K562 (cell line): ENCODE results near the gene REEP2.

Experiments used
- FOXA3 ChIP-seq, 2 experiments: fragments of 450-650 bp in 1 of 2; sonication (generic) in 1 of 2; formaldehyde crosslinking; IDR thresholded peaks in 1 of 2; conservative IDR thresholded peaks in 1 of 2; 2 replicates each; pipeline versions ENCODE4 v1.4.0 to v1.8.0; 2020 to 2022; ENCODE audit warnings: mild to moderate bottlenecking in 2 of 2, missing genetic modification reagents in 1 of 2
- HNRNPUL1 ChIP-seq: fragments of 200-400 bp; formaldehyde crosslinking; IDR thresholded peaks from 2 replicates; pipeline ENCODE4 v1.6.1; 2017; ENCODE audit warnings: low read length
- MYBL2 ChIP-seq, 2 experiments: fragments of 450-650 bp in 1 of 2; sonication (generic) in 1 of 2; formaldehyde crosslinking in 1 of 2; IDR thresholded peaks; 2 replicates each; pipeline versions ENCODE4 v1.6.1 to v1.8.1; 2017 to 2022; ENCODE audit warnings: borderline replicate concordance in 1 of 2, inconsistent platforms in 1 of 2, low read depth in 1 of 2, mild to moderate bottlenecking in 1 of 2, missing genetic modification reagents in 1 of 2, moderate library complexity in 1 of 2
- MYC ChIP-seq, 2 experiments: fragments of 250-450 bp in 1 of 2; sonication (Bioruptor Pico) in 1 of 2; IDR thresholded peaks; 2 replicates each; pipeline versions ENCODE4 v1.5.1 to v1.6.1; 2012 to 2021; ENCODE audit warnings: low read depth in 2 of 2, borderline replicate concordance in 1 of 2, improper control_type of control experiment in 1 of 2, low read length in 1 of 2, mild to moderate bottlenecking in 1 of 2, moderate library complexity in 1 of 2
- NFE2L1 ChIP-seq: fragments of 450-650 bp; IDR thresholded peaks from 2 replicates; pipeline ENCODE4 v1.6.1; 2016; ENCODE audit warnings: missing genetic modification characterization, low read depth, mild to moderate bottlenecking, missing compliant biosample characterization, moderate library complexity, borderline replicate concordance
- POLR2A ChIP-seq: fragments of 450-650 bp; conservative IDR thresholded peaks from 2 replicates; pipeline ENCODE4 v1.6.1; 2016
- SAFB2 ChIP-seq: fragments of 200-400 bp; formaldehyde crosslinking; IDR thresholded peaks from 2 replicates; pipeline ENCODE4 v1.6.1; 2018; ENCODE audit warnings: borderline replicate concordance, low read length, low read depth, moderate library complexity; ENCODE audit not compliant: severe bottlenecking
- SOX6 ChIP-seq: fragments of 450-650 bp; IDR thresholded peaks from 2 replicates; pipeline ENCODE4 v1.6.1; 2014; ENCODE audit warnings: mild to moderate bottlenecking
- TF ChIP-seq, protein P1 (sequence below), 2 experiments: fragments of 450-650 bp; formaldehyde crosslinking in 1 of 2; IDR thresholded peaks; 2 replicates each; pipeline versions ENCODE4 v1.4.0 to v1.6.1; 2014 to 2020; ENCODE audit warnings: mild to moderate bottlenecking in 2 of 2, borderline replicate concordance in 1 of 2, low read depth in 1 of 2
- TF ChIP-seq, protein P2 (sequence below): sonication (generic); formaldehyde crosslinking; IDR thresholded peaks from 2 replicates; pipeline ENCODE4 v1.8.0; 2023; ENCODE audit warnings: missing genetic modification reagents, mild to moderate bottlenecking, borderline replicate concordance
- TF ChIP-seq, protein P3 (sequence below): fragments of 250-450 bp; sonication (Bioruptor Pico); IDR thresholded peaks from 2 replicates; pipeline ENCODE4 v1.5.0; 2020; ENCODE audit warnings: mild to moderate bottlenecking

DNA sequence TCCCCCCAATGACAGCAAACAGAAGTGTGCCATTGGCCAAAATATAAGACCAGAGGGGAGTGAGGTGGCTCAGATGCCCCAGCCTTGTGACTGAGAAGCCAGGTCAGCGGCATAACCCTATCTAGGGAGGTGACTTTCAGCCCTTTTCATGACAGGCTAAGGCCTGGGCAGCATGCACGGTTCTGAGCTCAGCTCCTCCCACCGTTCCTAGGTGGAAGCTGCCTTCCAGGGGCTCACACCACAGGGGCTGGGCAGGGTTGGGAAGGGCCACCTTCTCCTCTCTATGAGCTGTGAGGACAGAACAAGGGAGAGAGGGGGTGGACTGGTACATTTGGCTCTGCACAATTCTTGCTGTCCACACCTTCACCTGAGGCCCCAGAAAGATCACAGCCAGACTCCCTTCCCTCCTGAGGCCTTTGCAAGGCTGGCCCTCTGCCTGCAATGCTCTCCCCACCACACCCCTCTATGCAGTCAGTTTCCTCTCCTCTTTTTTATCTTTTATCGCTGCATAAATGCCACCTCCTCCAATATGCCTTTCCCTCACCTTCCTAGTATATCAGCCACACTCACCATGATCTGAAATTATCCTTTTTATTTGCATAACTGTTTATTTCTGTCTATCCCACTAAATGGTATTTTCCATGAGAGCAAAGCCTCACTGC is 21.3 kb downstream of the REEP2 start:
- TF ChIP-seq FOXA3 (CRISPR knock-in tag; conservative IDR thresholded peaks at IDR 0.05 in 1 of 2, IDR thresholded peaks at IDR 0.05 in 1 of 2) (no peak), HNRNPUL1 (no peak), MYBL2 (IDR thresholded peaks at IDR 0.05; ENCODE audit: low read depth) (no peak), MYBL2 (CRISPR knock-in tag; IDR thresholded peaks at IDR 0.05; ENCODE audit: borderline replicate concordance) (no peak), SOX6 (no peak), SAFB2 (no peak), NFE2L1 (tag) (no peak), POLR2A (no peak), MYC (IDR thresholded peaks at IDR 0.05; ENCODE audit: low read depth, low read length) (no peak), MYC (CRISPR knock-in tag; IDR thresholded peaks at IDR 0.05; ENCODE audit: borderline replicate concordance, low read depth) (no peak)
- TF ChIP-seq, protein P1, sequence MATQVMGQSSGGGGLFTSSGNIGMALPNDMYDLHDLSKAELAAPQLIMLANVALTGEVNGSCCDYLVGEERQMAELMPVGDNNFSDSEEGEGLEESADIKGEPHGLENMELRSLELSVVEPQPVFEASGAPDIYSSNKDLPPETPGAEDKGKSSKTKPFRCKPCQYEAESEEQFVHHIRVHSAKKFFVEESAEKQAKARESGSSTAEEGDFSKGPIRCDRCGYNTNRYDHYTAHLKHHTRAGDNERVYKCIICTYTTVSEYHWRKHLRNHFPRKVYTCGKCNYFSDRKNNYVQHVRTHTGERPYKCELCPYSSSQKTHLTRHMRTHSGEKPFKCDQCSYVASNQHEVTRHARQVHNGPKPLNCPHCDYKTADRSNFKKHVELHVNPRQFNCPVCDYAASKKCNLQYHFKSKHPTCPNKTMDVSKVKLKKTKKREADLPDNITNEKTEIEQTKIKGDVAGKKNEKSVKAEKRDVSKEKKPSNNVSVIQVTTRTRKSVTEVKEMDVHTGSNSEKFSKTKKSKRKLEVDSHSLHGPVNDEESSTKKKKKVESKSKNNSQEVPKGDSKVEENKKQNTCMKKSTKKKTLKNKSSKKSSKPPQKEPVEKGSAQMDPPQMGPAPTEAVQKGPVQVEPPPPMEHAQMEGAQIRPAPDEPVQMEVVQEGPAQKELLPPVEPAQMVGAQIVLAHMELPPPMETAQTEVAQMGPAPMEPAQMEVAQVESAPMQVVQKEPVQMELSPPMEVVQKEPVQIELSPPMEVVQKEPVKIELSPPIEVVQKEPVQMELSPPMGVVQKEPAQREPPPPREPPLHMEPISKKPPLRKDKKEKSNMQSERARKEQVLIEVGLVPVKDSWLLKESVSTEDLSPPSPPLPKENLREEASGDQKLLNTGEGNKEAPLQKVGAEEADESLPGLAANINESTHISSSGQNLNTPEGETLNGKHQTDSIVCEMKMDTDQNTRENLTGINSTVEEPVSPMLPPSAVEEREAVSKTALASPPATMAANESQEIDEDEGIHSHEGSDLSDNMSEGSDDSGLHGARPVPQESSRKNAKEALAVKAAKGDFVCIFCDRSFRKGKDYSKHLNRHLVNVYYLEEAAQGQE (IDR thresholded peaks at IDR 0.05; ENCODE audit: borderline replicate concordance), result no peak
- TF ChIP-seq, protein P1 (CRISPR knock-in tag; IDR thresholded peaks at IDR 0.05; ENCODE audit: low read depth), result no peak
- TF ChIP-seq, protein P2, sequence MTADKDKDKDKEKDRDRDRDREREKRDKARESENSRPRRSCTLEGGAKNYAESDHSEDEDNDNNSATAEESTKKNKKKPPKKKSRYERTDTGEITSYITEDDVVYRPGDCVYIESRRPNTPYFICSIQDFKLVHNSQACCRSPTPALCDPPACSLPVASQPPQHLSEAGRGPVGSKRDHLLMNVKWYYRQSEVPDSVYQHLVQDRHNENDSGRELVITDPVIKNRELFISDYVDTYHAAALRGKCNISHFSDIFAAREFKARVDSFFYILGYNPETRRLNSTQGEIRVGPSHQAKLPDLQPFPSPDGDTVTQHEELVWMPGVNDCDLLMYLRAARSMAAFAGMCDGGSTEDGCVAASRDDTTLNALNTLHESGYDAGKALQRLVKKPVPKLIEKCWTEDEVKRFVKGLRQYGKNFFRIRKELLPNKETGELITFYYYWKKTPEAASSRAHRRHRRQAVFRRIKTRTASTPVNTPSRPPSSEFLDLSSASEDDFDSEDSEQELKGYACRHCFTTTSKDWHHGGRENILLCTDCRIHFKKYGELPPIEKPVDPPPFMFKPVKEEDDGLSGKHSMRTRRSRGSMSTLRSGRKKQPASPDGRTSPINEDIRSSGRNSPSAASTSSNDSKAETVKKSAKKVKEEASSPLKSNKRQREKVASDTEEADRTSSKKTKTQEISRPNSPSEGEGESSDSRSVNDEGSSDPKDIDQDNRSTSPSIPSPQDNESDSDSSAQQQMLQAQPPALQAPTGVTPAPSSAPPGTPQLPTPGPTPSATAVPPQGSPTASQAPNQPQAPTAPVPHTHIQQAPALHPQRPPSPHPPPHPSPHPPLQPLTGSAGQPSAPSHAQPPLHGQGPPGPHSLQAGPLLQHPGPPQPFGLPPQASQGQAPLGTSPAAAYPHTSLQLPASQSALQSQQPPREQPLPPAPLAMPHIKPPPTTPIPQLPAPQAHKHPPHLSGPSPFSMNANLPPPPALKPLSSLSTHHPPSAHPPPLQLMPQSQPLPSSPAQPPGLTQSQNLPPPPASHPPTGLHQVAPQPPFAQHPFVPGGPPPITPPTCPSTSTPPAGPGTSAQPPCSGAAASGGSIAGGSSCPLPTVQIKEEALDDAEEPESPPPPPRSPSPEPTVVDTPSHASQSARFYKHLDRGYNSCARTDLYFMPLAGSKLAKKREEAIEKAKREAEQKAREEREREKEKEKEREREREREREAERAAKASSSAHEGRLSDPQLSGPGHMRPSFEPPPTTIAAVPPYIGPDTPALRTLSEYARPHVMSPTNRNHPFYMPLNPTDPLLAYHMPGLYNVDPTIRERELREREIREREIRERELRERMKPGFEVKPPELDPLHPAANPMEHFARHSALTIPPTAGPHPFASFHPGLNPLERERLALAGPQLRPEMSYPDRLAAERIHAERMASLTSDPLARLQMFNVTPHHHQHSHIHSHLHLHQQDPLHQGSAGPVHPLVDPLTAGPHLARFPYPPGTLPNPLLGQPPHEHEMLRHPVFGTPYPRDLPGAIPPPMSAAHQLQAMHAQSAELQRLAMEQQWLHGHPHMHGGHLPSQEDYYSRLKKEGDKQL, result no peak
- TF ChIP-seq, protein P3, sequence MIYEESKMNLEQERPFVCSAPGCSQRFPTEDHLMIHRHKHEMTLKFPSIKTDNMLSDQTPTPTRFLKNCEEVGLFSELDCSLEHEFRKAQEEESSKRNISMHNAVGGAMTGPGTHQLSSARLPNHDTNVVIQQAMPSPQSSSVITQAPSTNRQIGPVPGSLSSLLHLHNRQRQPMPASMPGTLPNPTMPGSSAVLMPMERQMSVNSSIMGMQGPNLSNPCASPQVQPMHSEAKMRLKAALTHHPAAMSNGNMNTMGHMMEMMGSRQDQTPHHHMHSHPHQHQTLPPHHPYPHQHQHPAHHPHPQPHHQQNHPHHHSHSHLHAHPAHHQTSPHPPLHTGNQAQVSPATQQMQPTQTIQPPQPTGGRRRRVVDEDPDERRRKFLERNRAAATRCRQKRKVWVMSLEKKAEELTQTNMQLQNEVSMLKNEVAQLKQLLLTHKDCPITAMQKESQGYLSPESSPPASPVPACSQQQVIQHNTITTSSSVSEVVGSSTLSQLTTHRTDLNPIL, result no peak
